ENCODE results near the gene MCU.
"Not testable (repeated sequence)": the region's sequence is repeated elsewhere in the genome, so short reads cannot be mapped to it uniquely, and the experiment has no call there.

Gene MCU

DNA sequence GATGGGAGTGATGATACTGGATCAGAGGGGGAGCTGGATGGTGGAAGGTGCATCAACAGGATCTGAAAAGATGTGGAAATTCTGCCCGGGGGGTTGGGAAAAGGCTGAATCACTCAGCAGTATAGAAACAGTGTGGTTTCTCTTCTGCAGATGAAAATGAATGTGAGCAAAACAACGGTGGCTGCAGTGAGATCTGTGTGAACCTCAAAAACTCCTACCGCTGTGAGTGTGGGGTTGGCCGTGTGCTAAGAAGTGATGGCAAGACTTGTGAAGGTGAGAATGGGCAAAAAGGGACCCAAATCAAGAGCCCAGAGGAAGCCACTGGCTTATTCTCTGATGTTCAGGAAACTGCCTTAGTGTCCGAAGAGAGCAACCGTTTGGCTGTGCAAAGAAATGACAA is 214.5 kb downstream of the MCU start:
- H3K4me1 ChIP-seq (ENCODE audit: insufficient read depth, low read length) = no peaks in the 10 kb centered on the region
- 93% methylated on average over 6 of the region's 6 CpGs for WGBS
- H3K27ac ChIP-seq (ENCODE audit: low read depth, low read length) = no peak overlapping the region
- no peaks in the 10 kb centered on the region for H3K27me3 ChIP-seq (ENCODE audit: insufficient read depth, low read length)
- no peaks in the 10 kb centered on the region for H3K36me3 ChIP-seq (ENCODE audit: insufficient read depth, low read length)
- no peak overlapping the region for H3K9ac ChIP-seq (ENCODE audit: low read depth, low read length)
- H3K4me3 ChIP-seq (ENCODE audit: low read length) = no peak overlapping the region
- H3K9me3 ChIP-seq (ENCODE audit: insufficient read depth, low read depth, low read length) = peaks cover 9% of the 10 kb centered on the region; the same call in 1 of the 2 replicates

DNA sequence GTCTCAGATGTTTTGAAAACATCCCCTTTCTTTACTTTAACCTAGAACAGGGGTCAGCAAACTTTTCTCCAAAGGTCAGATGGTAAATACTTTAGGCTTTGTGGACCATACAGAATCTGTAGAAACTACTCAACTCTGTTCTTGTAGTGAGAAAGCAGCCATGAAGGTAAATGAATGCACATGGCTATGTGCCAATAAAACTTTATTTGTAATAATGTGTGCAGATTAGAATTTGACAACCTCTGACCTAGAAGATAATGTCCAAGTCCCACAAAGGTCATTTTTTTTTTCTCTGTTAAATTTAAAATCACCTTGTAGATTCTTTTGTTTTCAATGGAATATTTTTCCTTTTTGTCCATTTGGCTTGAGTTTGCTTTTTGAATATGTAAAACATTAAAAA is 218.8 kb downstream of the MCU start:
- H3K36me3 ChIP-seq (ENCODE audit: insufficient read depth, low read length) = no peaks in the 10 kb centered on the region
- no peaks in the 10 kb centered on the region for H3K27me3 ChIP-seq (ENCODE audit: insufficient read depth, low read length)
- no peak overlapping the region for H3K4me3 ChIP-seq (ENCODE audit: low read length)
- H3K27ac ChIP-seq (ENCODE audit: low read depth, low read length) = no peak overlapping the region
- H3K9me3 ChIP-seq (ENCODE audit: insufficient read depth, low read depth, low read length) = no peaks in the 10 kb centered on the region
- 0 out of 2 replicates have a peak, but pooled peaks cover 8% of the 10 kb centered on the region for H3K4me1 ChIP-seq (ENCODE audit: insufficient read depth, low read length)
- H3K9ac ChIP-seq (ENCODE audit: low read depth, low read length) = no peak overlapping the region

GRCh38 chr10:72911758-72912157 is 219.8 kb downstream of the MCU start:
- H3K27me3 ChIP-seq (ENCODE audit: insufficient read depth, low read length) = no peaks in the 10 kb centered on the region
- H3K9me3 ChIP-seq (ENCODE audit: insufficient read depth, low read depth, low read length) = no peaks in the 10 kb centered on the region
- no peak overlapping the region for H3K27ac ChIP-seq (ENCODE audit: low read depth, low read length)
- H3K4me3 ChIP-seq (ENCODE audit: low read length) = no peak overlapping the region
- 95% methylated on average over 2 of the region's 2 CpGs for WGBS
- H3K36me3 ChIP-seq (ENCODE audit: insufficient read depth, low read length) = no peaks in the 10 kb centered on the region
- 0 out of 2 replicates have a peak, but pooled peaks cover 8% of the 10 kb centered on the region for H3K4me1 ChIP-seq (ENCODE audit: insufficient read depth, low read length)
- H3K9ac ChIP-seq (ENCODE audit: low read depth, low read length) = no peak overlapping the region

DNA sequence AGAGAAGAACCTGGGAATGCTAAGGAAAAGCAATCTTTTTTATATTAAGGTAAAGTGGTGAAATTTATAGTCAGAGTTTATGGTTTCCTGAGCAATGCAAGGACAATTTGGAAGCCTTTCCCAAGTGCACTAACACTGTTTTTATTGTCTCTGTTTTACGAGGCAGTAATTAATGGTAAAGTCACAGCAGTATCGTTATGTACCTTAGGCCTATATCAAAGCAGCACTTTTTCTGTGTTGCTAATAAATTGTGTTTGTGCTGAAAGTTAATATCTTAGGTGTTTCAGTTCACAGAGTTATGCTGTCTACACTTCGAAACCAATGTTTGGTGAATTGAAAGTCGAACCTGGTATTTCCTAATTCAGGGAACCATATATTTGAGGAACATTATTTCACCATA is 220.8 kb downstream of the MCU start:
- Histone ChIP-seq H3K4me3 (ENCODE audit: low read length) (no peak overlapping the region), H3K36me3 (ENCODE audit: insufficient read depth, low read length) (no peaks in the 10 kb centered on the region)

DNA sequence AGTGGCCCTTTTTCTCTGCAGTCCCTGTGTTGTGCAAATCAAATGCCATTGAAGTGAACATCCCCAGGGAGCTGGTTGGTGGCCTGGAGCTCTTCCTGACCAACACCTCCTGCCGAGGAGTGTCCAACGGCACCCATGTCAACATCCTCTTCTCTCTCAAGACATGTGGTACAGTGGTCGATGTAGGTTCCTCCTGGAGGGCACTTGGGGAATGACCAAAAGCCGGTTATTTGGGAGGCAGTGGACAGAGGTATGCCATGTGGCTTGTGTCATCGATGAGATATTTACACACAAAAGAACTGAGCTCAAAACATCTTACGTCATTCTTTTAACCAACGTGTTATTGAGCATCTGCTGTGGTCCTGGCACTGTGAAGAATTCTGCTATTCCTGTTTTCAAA is 221.3 kb downstream of the MCU start:
- 0 out of 2 replicates have a peak, but pooled peaks cover 8% of the 10 kb centered on the region for H3K4me1 ChIP-seq (ENCODE audit: insufficient read depth, low read length)
- no peaks in the 10 kb centered on the region for H3K27me3 ChIP-seq (ENCODE audit: insufficient read depth, low read length)
- no peaks in the 10 kb centered on the region for H3K9me3 ChIP-seq (ENCODE audit: insufficient read depth, low read depth, low read length)
- no peak overlapping the region for H3K9ac ChIP-seq (ENCODE audit: low read depth, low read length)
- WGBS = 84% methylated on average over 7 of the region's 7 CpGs
- no peak overlapping the region for H3K4me3 ChIP-seq (ENCODE audit: low read length)
- H3K36me3 ChIP-seq (ENCODE audit: insufficient read depth, low read length) = no peaks in the 10 kb centered on the region
- no peak overlapping the region for H3K27ac ChIP-seq (ENCODE audit: low read depth, low read length)

More for the DNA sequence above, 220.8 kb downstream of the MCU start:
- no peaks in the 10 kb centered on the region for H3K27me3 ChIP-seq (ENCODE audit: insufficient read depth, low read length)
- H3K27ac ChIP-seq (ENCODE audit: low read depth, low read length) = no peak overlapping the region
- H3K9ac ChIP-seq (ENCODE audit: low read depth, low read length) = no peak overlapping the region
- over 99% methylated on average over 4 of the region's 4 CpGs for WGBS
- H3K9me3 ChIP-seq (ENCODE audit: insufficient read depth, low read depth, low read length) = no peaks in the 10 kb centered on the region
- H3K4me1 ChIP-seq (ENCODE audit: insufficient read depth, low read length) = 0 out of 2 replicates have a peak, but pooled peaks cover 8% of the 10 kb centered on the region

DNA sequence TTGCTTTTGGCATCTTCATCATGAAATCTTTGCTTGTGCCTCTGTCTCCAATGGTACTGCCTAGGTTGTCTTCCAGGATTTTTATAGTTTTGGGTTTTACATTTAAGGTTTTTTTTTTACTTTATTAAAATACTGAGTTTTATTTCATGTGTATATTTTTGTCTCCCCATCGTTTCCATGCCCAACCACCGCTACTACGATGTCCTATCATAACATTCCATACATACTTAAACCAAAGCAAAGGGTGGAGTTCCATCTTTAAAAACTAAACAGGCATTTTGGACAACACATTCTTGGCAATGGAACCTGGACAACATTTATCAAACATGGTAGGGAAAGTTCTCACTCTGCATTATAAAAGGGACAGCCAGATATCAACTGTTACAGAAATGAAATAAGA is 225.3 kb downstream of the MCU start:
- not testable (repeated sequence) for H3K4me1 ChIP-seq (ENCODE audit: insufficient read depth, low read length); H3K36me3 ChIP-seq (ENCODE audit: insufficient read depth, low read length); H3K27ac ChIP-seq (ENCODE audit: low read depth, low read length); H3K9ac ChIP-seq (ENCODE audit: low read depth, low read length); H3K27me3 ChIP-seq (ENCODE audit: insufficient read depth, low read length); H3K4me3 ChIP-seq (ENCODE audit: low read length); H3K9me3 ChIP-seq (ENCODE audit: insufficient read depth, low read depth, low read length)
- WGBS = 88% methylated on average over 3 of the region's 3 CpGs

GRCh38 chr10:72917803-72918332 is 225.9 kb downstream of the MCU start:
- not testable (repeated sequence) for H3K9ac ChIP-seq (ENCODE audit: low read depth, low read length); H3K27me3 ChIP-seq (ENCODE audit: insufficient read depth, low read length); H3K4me3 ChIP-seq (ENCODE audit: low read length); H3K27ac ChIP-seq (ENCODE audit: low read depth, low read length); H3K4me1 ChIP-seq (ENCODE audit: insufficient read depth, low read length); H3K36me3 ChIP-seq (ENCODE audit: insufficient read depth, low read length); H3K9me3 ChIP-seq (ENCODE audit: insufficient read depth, low read depth, low read length)
- WGBS = 93% methylated on average over 2 of the region's 2 CpGs

GRCh38 chr10:72918352-72918751 is 226.4 kb downstream of the MCU start:
- 91% methylated on average over 8 of the region's 8 CpGs for WGBS

GRCh38 chr10:72921147-72921683 is 229.3 kb downstream of the MCU start:
- H3K9ac ChIP-seq (ENCODE audit: low read depth, low read length); H3K9me3 ChIP-seq (ENCODE audit: insufficient read depth, low read depth, low read length); H3K4me1 ChIP-seq (ENCODE audit: insufficient read depth, low read length); H3K36me3 ChIP-seq (ENCODE audit: insufficient read depth, low read length); H3K27me3 ChIP-seq (ENCODE audit: insufficient read depth, low read length); H3K27ac ChIP-seq (ENCODE audit: low read depth, low read length); H3K4me3 ChIP-seq (ENCODE audit: low read length): not testable (repeated sequence)
- WGBS = 93% methylated on average over 1 of the region's 1 CpG

More at GRCh38 chr10:72918352-72918751, 226.4 kb downstream of the MCU start:
- Histone ChIP-seq H3K9ac (ENCODE audit: low read depth, low read length) (no peak overlapping the region), H3K4me1 (ENCODE audit: insufficient read depth, low read length) (no peaks in the 10 kb centered on the region), H3K27me3 (ENCODE audit: insufficient read depth, low read length) (no peaks in the 10 kb centered on the region), H3K27ac (ENCODE audit: low read depth, low read length) (no peak overlapping the region), H3K36me3 (ENCODE audit: insufficient read depth, low read length) (no peaks in the 10 kb centered on the region), H3K4me3 (ENCODE audit: low read length) (no peak overlapping the region), H3K9me3 (ENCODE audit: insufficient read depth, low read depth, low read length) (peaks cover 4% of the 10 kb centered on the region; the same call in 1 of the 2 replicates)

- Histone ChIP-seq H3K9me3 (ENCODE audit: insufficient read depth, low read depth, low read length) (peaks cover 4% of the 10 kb centered on the region; the same call in 1 of the 2 replicates), H3K9ac (ENCODE audit: low read depth, low read length) (no peak overlapping the region), H3K4me1 (ENCODE audit: insufficient read depth, low read length) (no peaks in the 10 kb centered on the region), H3K27me3 (ENCODE audit: insufficient read depth, low read length) (no peaks in the 10 kb centered on the region), H3K27ac (ENCODE audit: low read depth, low read length) (no peak overlapping the region), H3K36me3 (ENCODE audit: insufficient read depth, low read length) (no peaks in the 10 kb centered on the region), H3K4me3 (ENCODE audit: low read length) (no peak overlapping the region)
- WGBS = 94% methylated on average over 13 of the region's 13 CpGs
These were observed 232.4 kb downstream of the MCU start for GRCh38 chr10:72924351-72924750.

GRCh38 chr10:72925951-72926465 is 234.1 kb downstream of the MCU start:
- Histone ChIP-seq H3K27me3 (ENCODE audit: insufficient read depth, low read length) (no peaks in the 10 kb centered on the region), H3K9me3 (ENCODE audit: insufficient read depth, low read depth, low read length) (peaks cover 4% of the 10 kb centered on the region; the same call in 1 of the 2 replicates), H3K27ac (ENCODE audit: low read depth, low read length) (no peak overlapping the region), H3K36me3 (ENCODE audit: insufficient read depth, low read length) (no peaks in the 10 kb centered on the region), H3K4me1 (ENCODE audit: insufficient read depth, low read length) (no peaks in the 10 kb centered on the region), H3K4me3 (ENCODE audit: low read length) (no peak overlapping the region), H3K9ac (ENCODE audit: low read depth, low read length) (no peak overlapping the region)
- 88% methylated on average over 3 of the region's 3 CpGs for WGBS
